Ishikawa (cell line): ENCODE data around the gene RGS7.

Experiments
- CEBPB ChIP-seq: IDR thresholded peaks from 2 replicates; pipeline ENCODE4 v1.6.1; 2012
- EGR1 ChIP-seq: IDR thresholded peaks from 2 replicates; pipeline ENCODE4 v1.6.1; 2012
- EP300 ChIP-seq: IDR thresholded peaks from 2 replicates; pipeline ENCODE4 v1.6.1; 2012; ENCODE audit warnings: borderline replicate concordance
- TAF1 ChIP-seq: IDR thresholded peaks from 2 replicates; pipeline ENCODE4 v1.6.1; 2012; ENCODE audit warnings: low read depth, mild to moderate bottlenecking
- TCF12 ChIP-seq: IDR thresholded peaks from 2 replicates; pipeline ENCODE4 v1.6.1; 2012; ENCODE audit warnings: low read depth
- TF ChIP-seq, protein P1 (sequence below): IDR thresholded peaks from 2 replicates; pipeline ENCODE4 v1.6.1; 2012; ENCODE audit warnings: low read depth, mild to moderate bottlenecking

DNA sequence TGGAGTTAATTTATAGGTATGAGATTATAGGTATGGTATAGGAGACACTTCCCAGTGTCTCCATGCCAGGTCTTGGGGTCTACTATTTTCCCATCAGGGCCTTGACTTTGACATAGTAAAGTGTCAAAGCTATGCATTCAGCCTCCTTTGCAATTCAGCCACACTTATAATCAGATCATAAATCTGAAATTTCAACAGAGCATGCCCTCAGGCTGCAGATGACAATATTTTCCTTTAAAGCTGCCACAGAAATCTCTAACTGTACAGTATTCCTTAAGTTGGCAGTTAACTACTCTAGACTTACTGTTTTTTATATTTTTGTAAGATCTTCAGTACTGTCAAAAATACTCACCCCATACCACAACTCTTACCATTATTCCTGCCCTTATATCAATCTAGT lies 30.2 kb upstream of the RGS7 start:
- TF ChIP-seq EGR1 (no peak), EP300 (no peak), CEBPB (no peak), TCF12 (no peak), TAF1 (no peak)
- TF ChIP-seq, protein P1, sequence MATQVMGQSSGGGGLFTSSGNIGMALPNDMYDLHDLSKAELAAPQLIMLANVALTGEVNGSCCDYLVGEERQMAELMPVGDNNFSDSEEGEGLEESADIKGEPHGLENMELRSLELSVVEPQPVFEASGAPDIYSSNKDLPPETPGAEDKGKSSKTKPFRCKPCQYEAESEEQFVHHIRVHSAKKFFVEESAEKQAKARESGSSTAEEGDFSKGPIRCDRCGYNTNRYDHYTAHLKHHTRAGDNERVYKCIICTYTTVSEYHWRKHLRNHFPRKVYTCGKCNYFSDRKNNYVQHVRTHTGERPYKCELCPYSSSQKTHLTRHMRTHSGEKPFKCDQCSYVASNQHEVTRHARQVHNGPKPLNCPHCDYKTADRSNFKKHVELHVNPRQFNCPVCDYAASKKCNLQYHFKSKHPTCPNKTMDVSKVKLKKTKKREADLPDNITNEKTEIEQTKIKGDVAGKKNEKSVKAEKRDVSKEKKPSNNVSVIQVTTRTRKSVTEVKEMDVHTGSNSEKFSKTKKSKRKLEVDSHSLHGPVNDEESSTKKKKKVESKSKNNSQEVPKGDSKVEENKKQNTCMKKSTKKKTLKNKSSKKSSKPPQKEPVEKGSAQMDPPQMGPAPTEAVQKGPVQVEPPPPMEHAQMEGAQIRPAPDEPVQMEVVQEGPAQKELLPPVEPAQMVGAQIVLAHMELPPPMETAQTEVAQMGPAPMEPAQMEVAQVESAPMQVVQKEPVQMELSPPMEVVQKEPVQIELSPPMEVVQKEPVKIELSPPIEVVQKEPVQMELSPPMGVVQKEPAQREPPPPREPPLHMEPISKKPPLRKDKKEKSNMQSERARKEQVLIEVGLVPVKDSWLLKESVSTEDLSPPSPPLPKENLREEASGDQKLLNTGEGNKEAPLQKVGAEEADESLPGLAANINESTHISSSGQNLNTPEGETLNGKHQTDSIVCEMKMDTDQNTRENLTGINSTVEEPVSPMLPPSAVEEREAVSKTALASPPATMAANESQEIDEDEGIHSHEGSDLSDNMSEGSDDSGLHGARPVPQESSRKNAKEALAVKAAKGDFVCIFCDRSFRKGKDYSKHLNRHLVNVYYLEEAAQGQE, result no peak
